ENCODE data around the gene RASSF9.

- TF ChIP-seq POLR2A (IDR thresholded peaks at IDR 0.05) (no peak), CTCF (IDR thresholded peaks at IDR 0.05) (no peak), POLR2AphosphoS5 (IDR thresholded peaks at IDR 0.05) (no peak)
These were observed 20.8 kb upstream of the RASSF9 start for GRCh38 chr12:85856966-85857365.

Data from breast epithelium (tissue), 3 donors.